ENCODE results near the gene SRSF10.

DNA sequence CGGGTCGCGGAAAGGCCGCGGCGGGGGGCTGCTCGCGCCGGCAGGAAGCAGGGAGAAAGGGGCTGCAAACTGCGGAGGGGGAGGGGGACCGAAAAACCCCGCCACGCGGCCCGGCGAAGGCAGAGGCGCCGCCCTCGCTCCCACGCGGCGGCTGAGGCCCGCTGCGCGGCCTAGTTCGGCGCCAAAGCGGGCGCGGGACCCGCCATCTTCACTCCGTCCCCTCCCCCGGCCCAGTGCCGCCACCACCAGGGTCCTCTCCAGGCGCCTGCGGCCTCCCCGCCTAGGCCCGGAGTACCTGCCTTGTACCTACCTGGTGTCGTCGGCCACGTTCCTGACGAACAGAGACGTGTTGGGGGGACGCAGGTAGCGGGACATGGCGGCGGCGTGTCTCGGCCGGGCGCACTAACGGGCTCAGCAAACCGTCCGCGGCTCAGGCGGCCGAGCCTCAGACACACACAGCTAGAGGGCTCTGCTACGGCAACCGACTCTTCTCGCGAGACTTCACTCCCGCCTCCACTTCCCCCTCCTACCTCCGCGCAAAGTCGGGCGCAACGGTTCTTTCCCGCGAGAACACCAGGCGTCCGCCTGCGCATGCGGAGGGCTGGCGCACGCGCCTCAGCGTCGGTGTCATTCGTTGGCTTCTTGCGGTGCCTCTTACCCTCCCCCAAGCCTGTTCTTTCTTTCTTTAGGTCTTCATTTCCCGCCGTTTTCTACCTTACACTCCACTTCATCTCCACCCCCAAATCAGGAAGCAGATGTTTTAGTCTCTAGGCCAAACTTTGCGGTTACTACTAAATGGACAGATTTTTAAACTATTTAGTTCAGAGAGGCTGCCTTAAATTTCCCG lies at the start of gene SRSF10:
- no peak for TF ChIP-seq EZH2 (IDR thresholded peaks at IDR 0.05; ENCODE audit: low read length, missing control alignments)
- TF ChIP-seq, protein P1, sequence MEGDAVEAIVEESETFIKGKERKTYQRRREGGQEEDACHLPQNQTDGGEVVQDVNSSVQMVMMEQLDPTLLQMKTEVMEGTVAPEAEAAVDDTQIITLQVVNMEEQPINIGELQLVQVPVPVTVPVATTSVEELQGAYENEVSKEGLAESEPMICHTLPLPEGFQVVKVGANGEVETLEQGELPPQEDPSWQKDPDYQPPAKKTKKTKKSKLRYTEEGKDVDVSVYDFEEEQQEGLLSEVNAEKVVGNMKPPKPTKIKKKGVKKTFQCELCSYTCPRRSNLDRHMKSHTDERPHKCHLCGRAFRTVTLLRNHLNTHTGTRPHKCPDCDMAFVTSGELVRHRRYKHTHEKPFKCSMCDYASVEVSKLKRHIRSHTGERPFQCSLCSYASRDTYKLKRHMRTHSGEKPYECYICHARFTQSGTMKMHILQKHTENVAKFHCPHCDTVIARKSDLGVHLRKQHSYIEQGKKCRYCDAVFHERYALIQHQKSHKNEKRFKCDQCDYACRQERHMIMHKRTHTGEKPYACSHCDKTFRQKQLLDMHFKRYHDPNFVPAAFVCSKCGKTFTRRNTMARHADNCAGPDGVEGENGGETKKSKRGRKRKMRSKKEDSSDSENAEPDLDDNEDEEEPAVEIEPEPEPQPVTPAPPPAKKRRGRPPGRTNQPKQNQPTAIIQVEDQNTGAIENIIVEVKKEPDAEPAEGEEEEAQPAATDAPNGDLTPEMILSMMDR (conservative IDR thresholded peaks at IDR 0.05 in 1 of 2, IDR thresholded peaks at IDR 0.05 in 1 of 2; ENCODE audit: low read depth in 1 of 2, low read length in 2 of 2): peak in 1 of 2 donors; percentile 45

Measured in fibroblast of lung (primary cell).